Activated CD8-positive, alpha-beta T cell treated with anti-CD3 and anti-CD28 coated beads for 36 hours (primary cell): ENCODE measurements around the gene STAG3. TPM values are rescaled to one million over a fixed set of nuclear protein-coding genes. Genes with fewer than 3 reads are reported as not detected.
"Not testable (repeated sequence)": the region's sequence is repeated elsewhere in the genome, so short reads cannot be mapped to it uniquely, and the experiment has no call there.

Experiments
- ATAC-seq: fragments of 200-7000 bp; cut with Tn5 transposase; one replicate; pipeline ENCODE4 v1.10.0; 2021; ENCODE audit warnings: mild to moderate bottlenecking, moderate library complexity
- CTCF ChIA-PET: fragments of 350-600 bp; sonication (Branson Sonifier 250); formaldehyde crosslinking; loops from one replicate; lab custom pipeline; 2021; ENCODE audit warnings: antibody characterized with exemption; lab: Charles Lee
- POLR2A ChIA-PET: fragments of 350-600 bp; sonication (Branson Sonifier 250); formaldehyde crosslinking; loops from one replicate; lab custom pipeline; 2021; ENCODE audit warnings: antibody characterized with exemption; lab: Charles Lee
- DNase-seq: peaks from one replicate; pipeline ENCODE4 v3.0.0-alpha.2; 2020
- H3K27ac Mint-ChIP-seq: one replicate; pipeline ENCODE4 v1.8.0; 2021; ENCODE audit warnings: mild to moderate bottlenecking, mixed read lengths
- H3K27me3 Mint-ChIP-seq: one replicate; pipeline ENCODE4 v1.8.0; 2021; ENCODE audit warnings: mixed read lengths
- H3K36me3 Mint-ChIP-seq: one replicate; pipeline ENCODE4 v1.8.0; 2021; ENCODE audit warnings: low read depth, mixed read lengths
- H3K4me1 Mint-ChIP-seq: one replicate; pipeline ENCODE4 v1.8.0; 2021; ENCODE audit warnings: low read depth, mixed read lengths
- H3K4me3 Mint-ChIP-seq: one replicate; pipeline ENCODE4 v1.8.0; 2021; ENCODE audit warnings: mild to moderate bottlenecking, moderate library complexity, mixed read lengths
- H3K9me3 Mint-ChIP-seq: one replicate; pipeline ENCODE4 v1.8.0; 2021; ENCODE audit warnings: mixed read lengths
- CTCF ChIP-seq: fragments of 200-600 bp; IDR thresholded peaks from one replicate; pipeline ENCODE4 v1.8.0; 2022; ENCODE audit warnings: antibody characterized with exemption, mild to moderate bottlenecking
- intact Hi-C: fragments of 100-400 bp; cut with micrococcal nuclease; formaldehyde crosslinking; loops from one replicate; pipeline ENCODE4 v1.10.0; 2022
- total RNA-seq, 2 experiments: library from RNA; stranded (reverse); gene quantifications; one replicate each; pipeline ENCODE4 v1.2.3, GENCODE V29; 2021

Gene STAG3
- total RNA-seq, 2 experiments from 2014 or later = 13.2 to 15.8 TPM

GRCh38 chr7:100246121-100246864 is 68.6 kb downstream of the STAG3 start:
- DNase-seq, intact Hi-C loops, H3K9me3 Mint-ChIP-seq, H3K27ac Mint-ChIP-seq, H3K27me3 Mint-ChIP-seq, H3K36me3 Mint-ChIP-seq, H3K4me3 Mint-ChIP-seq, ATAC-seq, CTCF ChIA-PET, POLR2A ChIA-PET: not testable (repeated sequence)
- H3K4me1 Mint-ChIP-seq = peaks cover 27% of the 10 kb centered on the region

DNA sequence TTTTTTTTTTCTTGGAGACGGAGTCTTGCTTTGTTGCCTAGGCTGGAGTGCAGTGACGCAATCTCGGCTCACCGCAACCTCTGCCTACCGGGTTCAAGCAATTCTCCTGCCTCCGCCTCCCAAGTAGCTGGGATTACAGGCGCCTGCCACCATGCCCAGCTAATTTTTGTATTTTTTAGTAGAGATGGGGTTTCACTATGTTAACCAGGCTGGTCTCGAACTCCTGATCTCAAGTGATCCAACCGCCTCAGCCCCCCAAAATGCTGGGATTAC is 69.1 kb downstream of the STAG3 start:
- DNase-seq, CTCF ChIA-PET, POLR2A ChIA-PET, H3K36me3 Mint-ChIP-seq, H3K27me3 Mint-ChIP-seq, intact Hi-C loops, H3K9me3 Mint-ChIP-seq, H3K27ac Mint-ChIP-seq, H3K4me3 Mint-ChIP-seq, ATAC-seq: not testable (repeated sequence)
- peaks cover 27% of the 10 kb centered on the region for H3K4me1 Mint-ChIP-seq

- ATAC-seq (no peak), DNase-seq (peak; percentile 27)
- no peaks in the 10 kb centered on the region for H3K9me3 Mint-ChIP-seq
- CTCF ChIA-PET = no interaction called here
- no peaks in the 10 kb centered on the region for H3K36me3 Mint-ChIP-seq
- H3K4me1 Mint-ChIP-seq = peaks cover 27% of the 10 kb centered on the region
- H3K27me3 Mint-ChIP-seq = no peaks in the 10 kb centered on the region
- intact Hi-C loops = no loop called here
- POLR2A ChIA-PET = no interaction called here
- no peak for TF ChIP-seq CTCF
- H3K4me3 Mint-ChIP-seq = no peak overlapping the region
- H3K27ac Mint-ChIP-seq = no peak overlapping the region
Observed at GRCh38 chr7:100247152-100247757, 69.5 kb downstream of the STAG3 start.

GRCh38 chr7:100248483-100248882 is 70.8 kb downstream of the STAG3 start:
- H3K27me3 Mint-ChIP-seq = no peaks in the 10 kb centered on the region
- ATAC-seq (no peak), DNase-seq (no peak)
- no peaks in the 10 kb centered on the region for H3K36me3 Mint-ChIP-seq
- POLR2A ChIA-PET = no interaction called here
- CTCF ChIA-PET = no interaction called here
- intact Hi-C loops = no loop called here
- H3K27ac Mint-ChIP-seq = no peak overlapping the region
- no peak for TF ChIP-seq CTCF
- no peaks in the 10 kb centered on the region for H3K9me3 Mint-ChIP-seq
- H3K4me1 Mint-ChIP-seq = peaks cover 17% of the 10 kb centered on the region
- H3K4me3 Mint-ChIP-seq = no peak overlapping the region

DNA sequence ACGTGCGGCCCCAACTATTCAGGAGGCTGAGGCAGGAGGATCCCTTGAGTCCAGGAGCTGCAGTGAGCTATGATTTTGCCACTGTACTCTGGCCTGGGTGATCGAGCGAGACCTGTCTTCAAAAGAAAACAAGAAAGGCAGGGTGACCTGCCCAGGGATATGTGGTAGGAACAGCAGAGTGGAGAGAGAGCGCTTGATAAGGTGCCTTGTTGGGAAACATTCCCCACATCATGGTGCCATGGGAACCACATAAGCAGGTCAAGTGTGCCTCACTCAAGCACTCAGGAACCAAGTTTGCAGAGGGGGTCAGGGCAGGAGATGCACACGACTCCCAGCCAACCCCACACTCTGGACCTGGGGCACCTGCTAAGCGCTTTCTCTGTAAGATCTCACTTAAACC is 79.3 kb downstream of the STAG3 start:
- Mint-ChIP-seq H3K9me3 (no peaks in the 10 kb centered on the region), H3K4me3 (no peak overlapping the region), H3K27ac (no peak overlapping the region), H3K27me3 (no peaks in the 10 kb centered on the region), H3K4me1 (no peaks in the 10 kb centered on the region), H3K36me3 (no peaks in the 10 kb centered on the region)
- no peak for TF ChIP-seq CTCF
- intact Hi-C loops = no loop called here
- CTCF ChIA-PET = no interaction called here
- no peak for ATAC-seq
- DNase-seq = no peak
- POLR2A ChIA-PET = no interaction called here

DNA sequence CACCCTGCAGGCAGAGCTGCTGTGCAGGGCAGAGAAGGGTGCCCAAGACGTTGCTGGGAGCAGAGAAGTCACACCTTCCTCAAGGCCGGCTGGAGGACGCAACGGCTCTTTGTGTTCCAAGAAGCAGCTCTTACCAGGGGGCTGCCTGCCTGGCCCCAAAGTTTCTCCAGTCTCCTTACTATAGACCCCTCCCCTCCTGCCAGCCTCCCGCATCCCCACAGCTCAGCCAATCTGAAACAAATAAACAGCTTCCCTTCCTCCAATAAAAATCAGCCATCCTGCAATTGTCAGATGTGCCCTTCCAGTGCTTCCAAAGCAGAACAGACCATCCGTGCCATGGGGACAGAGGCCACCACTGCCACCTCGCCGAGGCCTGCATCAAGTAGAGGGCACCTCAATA is 82.3 kb downstream of the STAG3 start:
- H3K36me3 Mint-ChIP-seq, H3K27ac Mint-ChIP-seq, H3K27me3 Mint-ChIP-seq, H3K9me3 Mint-ChIP-seq, DNase-seq, CTCF ChIA-PET, H3K4me3 Mint-ChIP-seq, ATAC-seq, POLR2A ChIA-PET, intact Hi-C loops, H3K4me1 Mint-ChIP-seq: not testable (repeated sequence)

DNA sequence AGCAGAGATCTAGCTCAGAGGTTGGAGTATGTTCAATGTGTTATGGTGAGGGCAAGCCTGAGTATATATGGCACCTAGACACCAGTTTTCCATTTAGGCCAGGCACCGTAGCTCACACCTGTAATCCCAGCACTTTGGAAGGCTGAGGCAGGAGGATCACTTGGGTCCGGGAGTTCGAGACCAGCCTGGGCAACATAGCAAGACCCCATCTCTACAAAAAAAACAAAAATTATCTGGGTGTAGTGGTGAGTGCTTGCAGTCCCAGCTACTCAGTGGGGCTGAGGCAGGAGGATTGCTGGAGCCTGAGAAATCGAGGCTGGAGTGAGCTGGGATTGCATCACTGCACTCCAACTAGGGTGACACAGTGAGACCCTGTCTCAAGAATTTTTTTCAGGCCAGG is 85.2 kb downstream of the STAG3 start:
- H3K4me3 Mint-ChIP-seq, H3K36me3 Mint-ChIP-seq, H3K9me3 Mint-ChIP-seq, H3K27ac Mint-ChIP-seq, POLR2A ChIA-PET, CTCF ChIA-PET, H3K4me1 Mint-ChIP-seq, ATAC-seq, H3K27me3 Mint-ChIP-seq, intact Hi-C loops, DNase-seq: not testable (repeated sequence)
